GM21447 (cell line): ENCODE results near the gene C4orf50.
"Not testable (repeated sequence)": the region's sequence is repeated elsewhere in the genome, so short reads cannot be mapped to it uniquely, and the experiment has no call there.

ENCODE experiments used
- ATAC-seq: cut with Tn5 transposase; IDR thresholded peaks from one replicate; pipeline ENCODE4 v1.9.1; 2021; ENCODE audit not compliant: unreplicated experiment

C4orf50 gene

GRCh38 chr4:5952975-5953951 lies 65.0 kb downstream of the C4orf50 start:
- no peak for ATAC-seq

- no peak for ATAC-seq
These were observed 65.8 kb downstream of the C4orf50 start for GRCh38 chr4:5952286-5952974.

- ATAC-seq = not testable (repeated sequence)
These were observed 71.6 kb downstream of the C4orf50 start for GRCh38 chr4:5946653-5947052.

- ATAC-seq = no peak
These were observed 72.3 kb downstream of the C4orf50 start for GRCh38 chr4:5945936-5946335.

GRCh38 chr4:5945171-5945570 lies 73.1 kb downstream of the C4orf50 start:
- no peak for ATAC-seq

- no peak for ATAC-seq
These were observed 74.7 kb downstream of the C4orf50 start for GRCh38 chr4:5943561-5943960.

- no peak for ATAC-seq
These were observed 75.3 kb downstream of the C4orf50 start for GRCh38 chr4:5942947-5943346.

GRCh38 chr4:5941601-5942000 lies 76.6 kb downstream of the C4orf50 start:
- ATAC-seq = no peak

- ATAC-seq = no peak
These were observed 77.6 kb downstream of the C4orf50 start for GRCh38 chr4:5940470-5941203.

- no peak for ATAC-seq
These were observed 84.0 kb downstream of the C4orf50 start for GRCh38 chr4:5933996-5934831.

GRCh38 chr4:5933116-5933515 lies 85.1 kb downstream of the C4orf50 start:
- no peak for ATAC-seq

- ATAC-seq = no peak
These were observed 86.1 kb downstream of the C4orf50 start for GRCh38 chr4:5932035-5932568.

- ATAC-seq = no peak
These were observed 86.7 kb downstream of the C4orf50 start for GRCh38 chr4:5931526-5931925.

- no peak for ATAC-seq
These were observed 87.4 kb downstream of the C4orf50 start for GRCh38 chr4:5930876-5931275.

- ATAC-seq = no peak
These were observed 87.8 kb downstream of the C4orf50 start for GRCh38 chr4:5930456-5930855.

- ATAC-seq = no peak
These were observed 89.3 kb downstream of the C4orf50 start for GRCh38 chr4:5928844-5929420.

- no peak for ATAC-seq
These were observed 90.0 kb downstream of the C4orf50 start for GRCh38 chr4:5928274-5928673.

- no peak for ATAC-seq
These were observed 90.5 kb downstream of the C4orf50 start for GRCh38 chr4:5927747-5928146.

- no peak for ATAC-seq
These were observed 91.1 kb downstream of the C4orf50 start for GRCh38 chr4:5927116-5927515.

- ATAC-seq = no peak
These were observed 91.6 kb downstream of the C4orf50 start for GRCh38 chr4:5926598-5926997.
